Measurements from ENCODE around the gene FGA. TPM values are rescaled to one million over a fixed set of nuclear protein-coding genes. Genes with fewer than 3 reads are reported as not detected.

The FGA gene
- polyA plus RNA-seq, 2 of the 4 experiments (the other 2 are of a cell fraction): 10.2 to 130 TPM

DNA sequence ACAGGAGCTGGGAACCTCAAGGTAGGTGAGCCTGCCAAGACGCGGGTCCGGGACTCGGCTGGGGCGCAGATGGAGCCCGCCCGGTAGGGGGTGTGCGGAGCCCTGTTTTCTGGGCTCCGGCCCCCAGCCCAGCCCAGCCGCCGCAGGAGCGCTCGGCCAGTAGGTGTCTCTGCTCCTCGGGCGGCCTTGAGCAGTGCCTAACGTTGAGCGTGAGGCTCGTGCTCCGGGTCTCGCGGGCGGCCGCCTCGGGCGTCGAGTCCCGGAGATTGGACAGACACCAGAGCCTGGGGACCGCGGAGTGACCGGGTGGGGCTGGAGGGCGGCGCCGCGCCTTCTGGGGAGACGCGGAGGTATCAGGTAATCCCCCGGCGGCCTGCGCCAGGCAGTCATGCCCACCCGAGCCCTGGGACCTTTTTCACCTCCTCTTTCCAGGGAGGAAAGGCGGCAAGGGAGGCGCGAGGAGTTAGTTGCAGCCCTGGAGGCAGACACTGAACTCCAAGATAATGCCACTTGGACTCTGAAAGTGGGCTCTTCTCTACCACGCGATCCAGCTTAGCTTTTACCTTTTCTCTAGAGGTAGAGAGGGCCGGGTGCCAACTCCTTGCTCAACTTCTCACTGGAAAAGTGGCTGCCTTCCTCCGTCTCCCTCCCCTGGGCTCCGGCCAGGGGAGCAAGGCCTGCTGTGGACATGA is 36.4 kb upstream of the FGA start:
- H3K9me3 ChIP-seq: no peaks in the 10 kb centered on the region
- peak overlapping the region; percentile 29 to 80; a peak in 4 of 6 replicates for H3K27ac ChIP-seq
- ATAC-seq (peak; percentile 98 to 99), FAIRE-seq (no peak), DNase-seq (ENCODE audit: low read depth in 1 of 2, low spot score in 1 of 2) (peak; percentile 51 to 58)
- CTCF ChIA-PET: interaction anchor here (0.6 to 12.2 kb wide), 7 partner anchors 8 to 153 kb away, joined by 3 to 214 read pairs (median 5); partner anchors contain the start of genes FGB and PLRG1
- WGBS (ENCODE audit: missing lambda C conversion rate): 47% methylated on average over 14 of the region's 48 CpGs
- TF ChIP-seq MAZ (IDR thresholded peaks at IDR 0.05; ENCODE audit: borderline replicate concordance, low read depth, low read length) (no peak), MAX (IDR thresholded peaks at IDR 0.05) (peak; percentile 71), ZC3H11A (IDR thresholded peaks at IDR 0.05) (no peak), RAD21 (conservative IDR thresholded peaks at IDR 0.05 in 1 of 2, IDR thresholded peaks at IDR 0.05 in 1 of 2) (peak; percentile 40 to 62; a peak in 4 of 5 replicates), CTCF (IDR thresholded peaks at IDR 0.05) (peak; percentile 65), RFX5 (IDR thresholded peaks at IDR 0.05) (no peak), E2F6 (IDR thresholded peaks at IDR 0.05; ENCODE audit: borderline replicate concordance, low read depth) (peak; percentile 84), SMC3 (IDR thresholded peaks at IDR 0.05) (peak; percentile 52), PHF8 (IDR thresholded peaks at IDR 0.05; ENCODE audit: borderline replicate concordance, low read depth) (no peak), POLR2A (IDR thresholded peaks at IDR 0.05; ENCODE audit: low read length) (no peak)
- peaks cover 19% of the 10 kb centered on the region for H3K4me1 ChIP-seq
- H3K4me3 ChIP-seq: peak overlapping the region; percentile 31
- POLR2A ChIA-PET: interaction anchor here (0.7 to 1.7 kb wide), 2 partner anchors 77 to 156 kb away, joined by 4 to 5 read pairs; partner anchors contain the start of gene PLRG1
- H3K4me2 ChIP-seq: peak overlapping the region; percentile 79

GRCh38 chr4:154625971-154626370 is 35.4 kb upstream of the FGA start:
- ATAC-seq (no peak), FAIRE-seq (no peak), DNase-seq (ENCODE audit: low read depth in 1 of 2, low spot score in 1 of 2) (no peak)
- 56% methylated on average over 3 of the region's 3 CpGs for whole genome bisulfite sequencing (ENCODE audit: missing lambda C conversion rate)
- Histone ChIP-seq H3K4me1 (peaks cover 19% of the 10 kb centered on the region), H3K4me3 (no peak overlapping the region), H3K27ac (no peak overlapping the region; a peak in 1 of 6 replicates), H3K9me3 (no peaks in the 10 kb centered on the region), H3K4me2 (peak overlapping the region; percentile 79)
- ChIA-PET POLR2A (interaction anchor here (0.7 to 1.7 kb wide), 2 partner anchors 76 to 157 kb away, joined by 4 to 5 read pairs; partner anchors contain the start of gene PLRG1), CTCF (interaction anchor here (0.6 to 12.2 kb wide), 8 partner anchors 9 to 154 kb away, joined by 3 to 214 read pairs (median 4); partner anchors contain the start of genes FGB and PLRG1)
- TF ChIP-seq ATOH8 (CRISPR knock-in tag; IDR thresholded peaks at IDR 0.05; ENCODE audit: low read depth) (no peak), EP300 (IDR thresholded peaks at IDR 0.05) (no peak), ZNF302 (CRISPR knock-in tag; IDR thresholded peaks at IDR 0.05) (no peak), NFE2L2 (conservative IDR thresholded peaks at IDR 0.05; ENCODE audit: low read length) (no peak), FOSL2 (IDR thresholded peaks at IDR 0.05) (no peak), FOSL2 (CRISPR knock-in tag; IDR thresholded peaks at IDR 0.05) (no peak), BCL3 (IDR thresholded peaks at IDR 0.05) (no peak)
- TF ChIP-seq, protein P1, sequence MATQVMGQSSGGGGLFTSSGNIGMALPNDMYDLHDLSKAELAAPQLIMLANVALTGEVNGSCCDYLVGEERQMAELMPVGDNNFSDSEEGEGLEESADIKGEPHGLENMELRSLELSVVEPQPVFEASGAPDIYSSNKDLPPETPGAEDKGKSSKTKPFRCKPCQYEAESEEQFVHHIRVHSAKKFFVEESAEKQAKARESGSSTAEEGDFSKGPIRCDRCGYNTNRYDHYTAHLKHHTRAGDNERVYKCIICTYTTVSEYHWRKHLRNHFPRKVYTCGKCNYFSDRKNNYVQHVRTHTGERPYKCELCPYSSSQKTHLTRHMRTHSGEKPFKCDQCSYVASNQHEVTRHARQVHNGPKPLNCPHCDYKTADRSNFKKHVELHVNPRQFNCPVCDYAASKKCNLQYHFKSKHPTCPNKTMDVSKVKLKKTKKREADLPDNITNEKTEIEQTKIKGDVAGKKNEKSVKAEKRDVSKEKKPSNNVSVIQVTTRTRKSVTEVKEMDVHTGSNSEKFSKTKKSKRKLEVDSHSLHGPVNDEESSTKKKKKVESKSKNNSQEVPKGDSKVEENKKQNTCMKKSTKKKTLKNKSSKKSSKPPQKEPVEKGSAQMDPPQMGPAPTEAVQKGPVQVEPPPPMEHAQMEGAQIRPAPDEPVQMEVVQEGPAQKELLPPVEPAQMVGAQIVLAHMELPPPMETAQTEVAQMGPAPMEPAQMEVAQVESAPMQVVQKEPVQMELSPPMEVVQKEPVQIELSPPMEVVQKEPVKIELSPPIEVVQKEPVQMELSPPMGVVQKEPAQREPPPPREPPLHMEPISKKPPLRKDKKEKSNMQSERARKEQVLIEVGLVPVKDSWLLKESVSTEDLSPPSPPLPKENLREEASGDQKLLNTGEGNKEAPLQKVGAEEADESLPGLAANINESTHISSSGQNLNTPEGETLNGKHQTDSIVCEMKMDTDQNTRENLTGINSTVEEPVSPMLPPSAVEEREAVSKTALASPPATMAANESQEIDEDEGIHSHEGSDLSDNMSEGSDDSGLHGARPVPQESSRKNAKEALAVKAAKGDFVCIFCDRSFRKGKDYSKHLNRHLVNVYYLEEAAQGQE (IDR thresholded peaks at IDR 0.05): no peak
